ENCODE results near the gene AOPEP.

GRCh38 chr9:94980947-94981722, 254.6 kb downstream of the AOPEP start:
- TF ChIP-seq SRSF9 (IDR thresholded peaks at IDR 0.05; ENCODE audit: borderline replicate concordance, insufficient read depth, low read depth, low read length, poor library complexity, severe bottlenecking) (no peak), ZNF629 (CRISPR knock-in tag; conservative IDR thresholded peaks at IDR 0.05) (no peak), MAX (IDR thresholded peaks at IDR 0.05) (no peak), CBX5 (CRISPR knock-in tag; IDR thresholded peaks at IDR 0.05; ENCODE audit: borderline replicate concordance) (no peak), PHF8 (CRISPR knock-in tag; IDR thresholded peaks at IDR 0.05) (no peak)
